Measurements from ENCODE around the gene SNTG2.

Gene SNTG2

DNA sequence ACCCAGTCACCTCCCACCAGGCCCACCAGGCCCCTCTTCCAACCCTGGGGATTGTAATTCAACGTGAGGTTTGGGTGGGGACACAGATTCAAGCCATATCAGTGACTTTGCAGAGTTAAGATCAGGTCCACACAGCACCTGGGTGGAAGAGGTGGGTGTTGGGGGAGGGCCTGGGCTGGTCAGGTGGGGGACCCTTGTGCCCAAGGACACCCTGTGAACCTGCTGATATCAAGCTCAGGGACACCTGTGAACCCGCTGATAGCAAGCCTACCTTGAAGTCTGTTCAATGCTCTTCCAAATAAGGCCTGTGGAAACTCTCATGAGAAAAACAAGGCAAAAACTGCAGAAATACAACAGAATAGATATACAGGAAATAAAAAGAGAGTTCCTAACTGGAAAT is 442.7 kb downstream of the SNTG2 start:
- DNase-seq (ENCODE audit: low read depth): no peak
- TF ChIP-seq, protein P1, sequence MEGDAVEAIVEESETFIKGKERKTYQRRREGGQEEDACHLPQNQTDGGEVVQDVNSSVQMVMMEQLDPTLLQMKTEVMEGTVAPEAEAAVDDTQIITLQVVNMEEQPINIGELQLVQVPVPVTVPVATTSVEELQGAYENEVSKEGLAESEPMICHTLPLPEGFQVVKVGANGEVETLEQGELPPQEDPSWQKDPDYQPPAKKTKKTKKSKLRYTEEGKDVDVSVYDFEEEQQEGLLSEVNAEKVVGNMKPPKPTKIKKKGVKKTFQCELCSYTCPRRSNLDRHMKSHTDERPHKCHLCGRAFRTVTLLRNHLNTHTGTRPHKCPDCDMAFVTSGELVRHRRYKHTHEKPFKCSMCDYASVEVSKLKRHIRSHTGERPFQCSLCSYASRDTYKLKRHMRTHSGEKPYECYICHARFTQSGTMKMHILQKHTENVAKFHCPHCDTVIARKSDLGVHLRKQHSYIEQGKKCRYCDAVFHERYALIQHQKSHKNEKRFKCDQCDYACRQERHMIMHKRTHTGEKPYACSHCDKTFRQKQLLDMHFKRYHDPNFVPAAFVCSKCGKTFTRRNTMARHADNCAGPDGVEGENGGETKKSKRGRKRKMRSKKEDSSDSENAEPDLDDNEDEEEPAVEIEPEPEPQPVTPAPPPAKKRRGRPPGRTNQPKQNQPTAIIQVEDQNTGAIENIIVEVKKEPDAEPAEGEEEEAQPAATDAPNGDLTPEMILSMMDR (IDR thresholded peaks at IDR 0.05; ENCODE audit: control insufficient read depth, extremely low read depth, insufficient read depth): no peak
- H3K4me3 ChIP-seq (ENCODE audit: low read depth, low read length): no peak overlapping the region

DNA sequence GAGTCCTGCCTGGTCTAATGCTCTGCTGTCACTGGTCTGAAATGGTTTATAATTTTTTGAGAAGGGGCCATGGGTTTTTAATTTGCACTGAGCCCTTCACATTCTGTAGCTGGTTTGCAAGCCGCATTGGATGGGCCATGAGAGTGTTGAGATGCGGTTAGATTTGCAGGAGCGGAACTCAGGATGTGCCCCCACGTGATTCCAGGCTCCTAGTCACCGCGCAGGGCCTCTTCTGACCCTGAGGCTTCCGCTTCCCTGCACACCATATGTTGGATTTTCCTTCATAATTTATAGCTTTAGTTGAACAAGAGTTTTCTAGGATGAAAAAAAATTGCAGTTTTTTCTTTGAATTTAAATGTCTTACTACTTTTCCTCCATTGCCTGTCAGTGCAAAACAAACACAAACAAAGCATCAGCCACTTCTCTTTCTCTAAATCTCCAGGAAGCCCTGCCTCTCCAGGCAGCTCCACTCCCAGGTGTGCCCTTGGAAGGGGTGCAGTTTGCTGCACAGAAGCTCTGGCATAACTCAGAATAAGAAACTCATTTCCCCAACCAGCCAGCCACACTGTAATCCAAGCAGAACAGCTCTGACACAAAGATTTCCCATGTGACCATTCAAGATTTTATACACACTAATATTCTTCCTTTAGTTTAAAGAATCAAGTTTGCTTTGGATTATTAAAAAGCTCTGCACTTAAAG is 444.2 kb downstream of the SNTG2 start:
- no peak for DNase-seq (ENCODE audit: low read depth)
- no peak overlapping the region for H3K4me3 ChIP-seq (ENCODE audit: low read depth, low read length)
- TF ChIP-seq, protein P1 (IDR thresholded peaks at IDR 0.05; ENCODE audit: control insufficient read depth, extremely low read depth, insufficient read depth): no peak

DNA sequence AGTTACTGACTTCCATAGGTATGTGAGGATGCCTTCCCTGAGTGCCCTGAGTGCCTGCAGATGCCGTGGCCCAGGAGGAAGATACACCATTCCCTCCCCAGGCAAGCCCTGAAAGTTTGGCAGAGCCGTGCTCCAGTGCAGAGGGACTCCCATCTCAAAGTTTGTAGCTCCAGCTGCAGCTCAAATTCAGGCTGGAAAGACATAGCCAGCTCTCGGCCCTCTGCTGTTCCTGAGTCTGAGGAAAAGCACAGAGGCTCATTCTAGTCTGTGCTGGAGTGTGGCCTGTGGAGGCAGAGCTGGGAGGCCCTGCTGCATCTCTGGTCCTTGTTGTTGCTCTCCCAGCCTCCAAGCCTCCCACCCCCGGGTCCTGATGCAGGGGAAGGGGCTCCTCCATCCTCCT is 446.7 kb downstream of the SNTG2 start:
- no peak for DNase-seq (ENCODE audit: low read depth)
- TF ChIP-seq, protein P1 (IDR thresholded peaks at IDR 0.05; ENCODE audit: control insufficient read depth, extremely low read depth, insufficient read depth): no peak
- H3K4me3 ChIP-seq (ENCODE audit: low read depth, low read length): no peak overlapping the region

DNA sequence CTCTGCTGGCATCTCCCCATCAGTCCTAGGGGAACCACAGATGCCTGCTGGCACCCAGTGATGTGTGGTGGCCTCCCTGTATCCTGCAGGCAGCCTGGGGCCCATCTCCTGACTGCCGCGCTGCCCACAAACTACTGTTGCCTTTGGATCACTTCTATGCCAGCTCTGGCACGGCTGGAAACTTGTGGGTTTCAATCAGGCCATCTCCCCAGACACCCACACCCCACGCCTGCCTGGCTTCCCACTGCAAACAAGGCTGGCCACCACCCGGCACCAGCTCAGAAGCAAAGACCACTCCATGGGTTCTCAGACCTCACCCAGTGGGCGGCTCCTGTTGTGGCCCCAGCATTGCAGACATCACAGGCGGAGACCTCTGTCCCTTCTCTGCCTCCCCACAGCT is 447.5 kb downstream of the SNTG2 start:
- DNase-seq (ENCODE audit: low read depth): no peak
- TF ChIP-seq, protein P1 (IDR thresholded peaks at IDR 0.05; ENCODE audit: control insufficient read depth, extremely low read depth, insufficient read depth): no peak
- no peak overlapping the region for H3K4me3 ChIP-seq (ENCODE audit: low read depth, low read length)

DNA sequence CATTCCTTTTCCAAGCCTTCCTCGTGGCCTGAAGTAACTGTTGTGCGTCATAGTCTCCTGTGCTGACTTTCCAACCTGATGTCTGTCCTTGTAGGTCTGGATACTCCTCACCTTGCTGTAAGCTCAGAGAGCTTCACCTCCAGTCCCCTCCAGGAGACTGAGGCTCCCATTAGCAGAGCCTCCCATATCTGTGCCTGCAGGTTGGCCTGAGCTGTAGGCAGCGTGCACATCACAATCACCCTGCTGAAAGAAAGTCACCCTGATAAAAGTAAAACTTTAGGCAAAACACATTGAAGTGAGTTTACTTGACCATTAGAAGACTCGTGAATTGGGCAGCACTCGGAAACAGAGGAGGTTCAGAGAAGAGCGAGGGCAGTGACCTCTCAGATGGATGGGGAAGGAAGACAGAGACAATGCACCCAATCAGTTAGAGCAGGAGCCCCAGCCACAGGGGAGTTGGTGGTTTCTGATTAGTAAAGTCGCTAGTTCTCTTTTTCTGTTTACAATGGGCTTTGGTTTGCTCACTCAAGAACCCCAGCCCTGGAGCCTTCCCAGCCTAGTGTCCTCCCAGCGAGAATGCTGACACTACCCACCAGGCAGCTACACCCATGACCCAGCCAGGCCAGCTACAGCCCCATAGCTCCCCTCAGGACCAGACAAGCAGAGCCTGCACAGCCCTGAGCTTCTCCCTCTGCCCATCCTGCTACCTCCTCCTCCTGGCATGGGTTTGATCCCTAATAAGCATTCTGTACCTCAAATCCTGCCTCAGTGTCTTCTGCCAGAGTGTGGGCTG is 450.5 kb downstream of the SNTG2 start:
- H3K4me3 ChIP-seq (ENCODE audit: low read depth, low read length): no peak overlapping the region
- TF ChIP-seq, protein P1 (IDR thresholded peaks at IDR 0.05; ENCODE audit: control insufficient read depth, extremely low read depth, insufficient read depth): no peak
- no peak for DNase-seq (ENCODE audit: low read depth)

DNA sequence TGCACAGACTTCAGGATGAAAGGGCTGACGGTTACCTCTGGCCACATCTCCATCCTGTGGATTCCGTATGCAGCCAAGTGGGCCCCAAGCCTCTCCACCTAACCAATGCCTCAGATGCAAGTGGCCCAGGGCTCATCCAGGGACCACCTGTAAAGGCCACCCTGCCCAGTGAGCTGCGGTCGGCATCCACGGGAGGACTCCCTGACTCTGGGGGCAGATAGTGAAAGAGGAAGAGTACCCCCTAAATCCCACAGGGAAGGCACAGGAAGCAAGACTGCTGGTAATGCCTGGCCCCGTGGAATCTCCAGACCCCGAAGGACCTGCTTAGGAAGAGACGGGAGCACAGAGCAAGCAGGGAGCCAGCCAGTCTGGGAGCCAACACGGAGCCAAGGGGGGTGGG is 451.4 kb downstream of the SNTG2 start:
- DNase-seq (ENCODE audit: low read depth): no peak
- TF ChIP-seq, protein P1 (IDR thresholded peaks at IDR 0.05; ENCODE audit: control insufficient read depth, extremely low read depth, insufficient read depth): no peak
- H3K4me3 ChIP-seq (ENCODE audit: low read depth, low read length): no peak overlapping the region

All from LNCaP clone FGC (cell line).